HT1080 (cell line): ENCODE results near the gene SCAF1. TPM values are rescaled to one million over a fixed set of nuclear protein-coding genes. Genes with fewer than 3 reads are reported as not detected.
A peak's percentile ranks its signal among the peaks of the same experiment; 100 is the strongest.

Experiments used
- DNase-seq: peaks from one replicate; pipeline ENCODE4 v3.0.0-alpha.2; 2015; ENCODE audit warnings: low read depth
- polyA plus RNA-seq, 2 experiments: library from polyadenylated mRNA; depleted of rRNA; stranded (reverse); fragments of >200 nt; gene quantifications; 2 replicates each; pipeline ENCODE4 v1.2.3, GENCODE V29; 2015
- total RNA-seq: library from RNA; depleted of rRNA; stranded (reverse); fragments of >200 nt; shearing (Covaris generic); gene quantifications from 2 replicates; pipeline ENCODE4 v1.2.3, GENCODE V29; 2014; rRNA removed

The SCAF1 gene, protein sequence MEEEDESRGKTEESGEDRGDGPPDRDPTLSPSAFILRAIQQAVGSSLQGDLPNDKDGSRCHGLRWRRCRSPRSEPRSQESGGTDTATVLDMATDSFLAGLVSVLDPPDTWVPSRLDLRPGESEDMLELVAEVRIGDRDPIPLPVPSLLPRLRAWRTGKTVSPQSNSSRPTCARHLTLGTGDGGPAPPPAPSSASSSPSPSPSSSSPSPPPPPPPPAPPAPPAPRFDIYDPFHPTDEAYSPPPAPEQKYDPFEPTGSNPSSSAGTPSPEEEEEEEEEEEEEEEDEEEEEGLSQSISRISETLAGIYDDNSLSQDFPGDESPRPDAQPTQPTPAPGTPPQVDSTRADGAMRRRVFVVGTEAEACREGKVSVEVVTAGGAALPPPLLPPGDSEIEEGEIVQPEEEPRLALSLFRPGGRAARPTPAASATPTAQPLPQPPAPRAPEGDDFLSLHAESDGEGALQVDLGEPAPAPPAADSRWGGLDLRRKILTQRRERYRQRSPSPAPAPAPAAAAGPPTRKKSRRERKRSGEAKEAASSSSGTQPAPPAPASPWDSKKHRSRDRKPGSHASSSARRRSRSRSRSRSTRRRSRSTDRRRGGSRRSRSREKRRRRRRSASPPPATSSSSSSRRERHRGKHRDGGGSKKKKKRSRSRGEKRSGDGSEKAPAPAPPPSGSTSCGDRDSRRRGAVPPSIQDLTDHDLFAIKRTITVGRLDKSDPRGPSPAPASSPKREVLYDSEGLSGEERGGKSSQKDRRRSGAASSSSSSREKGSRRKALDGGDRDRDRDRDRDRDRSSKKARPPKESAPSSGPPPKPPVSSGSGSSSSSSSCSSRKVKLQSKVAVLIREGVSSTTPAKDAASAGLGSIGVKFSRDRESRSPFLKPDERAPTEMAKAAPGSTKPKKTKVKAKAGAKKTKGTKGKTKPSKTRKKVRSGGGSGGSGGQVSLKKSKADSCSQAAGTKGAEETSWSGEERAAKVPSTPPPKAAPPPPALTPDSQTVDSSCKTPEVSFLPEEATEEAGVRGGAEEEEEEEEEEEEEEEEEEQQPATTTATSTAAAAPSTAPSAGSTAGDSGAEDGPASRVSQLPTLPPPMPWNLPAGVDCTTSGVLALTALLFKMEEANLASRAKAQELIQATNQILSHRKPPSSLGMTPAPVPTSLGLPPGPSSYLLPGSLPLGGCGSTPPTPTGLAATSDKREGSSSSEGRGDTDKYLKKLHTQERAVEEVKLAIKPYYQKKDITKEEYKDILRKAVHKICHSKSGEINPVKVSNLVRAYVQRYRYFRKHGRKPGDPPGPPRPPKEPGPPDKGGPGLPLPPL
- 21.2 and 31.7 TPM in 2 replicates for total RNA-seq
- 35.0 and 38.9 TPM in 2 replicates for polyA plus RNA-seq (2015; cell fraction: cytosol; rRNA removed)
- 58.4 and 61.5 TPM in 2 replicates for polyA plus RNA-seq (2015; cell fraction: nucleus; rRNA removed)

GRCh38 chr19:49641688-49642491 is at the start of gene SCAF1:
SCAF1 (plus strand) TSS chr19:49642209; CDS start chr19:49645027, 2,818 bp downstream.
- peak; percentile 100 for DNase-seq

DNA sequence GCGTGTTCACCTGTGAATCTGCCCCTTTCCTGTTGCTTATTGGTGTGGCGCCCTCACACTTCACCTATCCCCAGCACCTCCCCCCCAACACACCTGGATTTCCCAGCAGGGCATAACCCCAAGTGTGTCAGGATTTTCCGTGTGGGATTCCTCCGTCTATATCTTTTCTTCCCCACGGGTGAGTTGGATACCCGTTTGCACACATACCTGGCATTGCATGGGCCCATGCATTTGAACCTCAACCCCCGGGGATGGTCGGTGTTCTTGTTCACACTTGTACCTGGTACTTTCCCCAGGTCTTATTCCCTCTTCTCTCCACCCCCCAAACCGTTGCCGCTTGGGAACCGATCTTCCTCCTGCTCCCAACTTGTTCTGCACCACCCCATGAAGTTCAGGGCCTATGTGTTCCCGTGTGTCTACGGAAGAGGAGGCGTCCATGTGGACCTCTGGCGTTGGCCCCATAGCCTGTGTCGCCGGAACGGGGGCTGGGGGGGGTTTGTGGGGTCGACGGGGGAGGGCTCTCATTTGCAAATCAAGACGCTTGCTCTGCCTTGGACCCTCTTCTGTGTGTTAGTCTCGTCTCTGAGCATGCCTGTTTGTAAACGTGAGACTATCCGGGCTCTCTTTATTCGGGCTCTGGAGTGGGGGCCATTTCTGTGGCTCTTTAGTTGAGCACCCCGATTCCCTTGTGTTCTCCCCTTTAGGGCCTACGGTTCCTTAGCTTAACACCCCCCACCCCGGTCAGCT is 49.4 kb upstream of the SCAF1 start:
- no peak for DNase-seq

DNA sequence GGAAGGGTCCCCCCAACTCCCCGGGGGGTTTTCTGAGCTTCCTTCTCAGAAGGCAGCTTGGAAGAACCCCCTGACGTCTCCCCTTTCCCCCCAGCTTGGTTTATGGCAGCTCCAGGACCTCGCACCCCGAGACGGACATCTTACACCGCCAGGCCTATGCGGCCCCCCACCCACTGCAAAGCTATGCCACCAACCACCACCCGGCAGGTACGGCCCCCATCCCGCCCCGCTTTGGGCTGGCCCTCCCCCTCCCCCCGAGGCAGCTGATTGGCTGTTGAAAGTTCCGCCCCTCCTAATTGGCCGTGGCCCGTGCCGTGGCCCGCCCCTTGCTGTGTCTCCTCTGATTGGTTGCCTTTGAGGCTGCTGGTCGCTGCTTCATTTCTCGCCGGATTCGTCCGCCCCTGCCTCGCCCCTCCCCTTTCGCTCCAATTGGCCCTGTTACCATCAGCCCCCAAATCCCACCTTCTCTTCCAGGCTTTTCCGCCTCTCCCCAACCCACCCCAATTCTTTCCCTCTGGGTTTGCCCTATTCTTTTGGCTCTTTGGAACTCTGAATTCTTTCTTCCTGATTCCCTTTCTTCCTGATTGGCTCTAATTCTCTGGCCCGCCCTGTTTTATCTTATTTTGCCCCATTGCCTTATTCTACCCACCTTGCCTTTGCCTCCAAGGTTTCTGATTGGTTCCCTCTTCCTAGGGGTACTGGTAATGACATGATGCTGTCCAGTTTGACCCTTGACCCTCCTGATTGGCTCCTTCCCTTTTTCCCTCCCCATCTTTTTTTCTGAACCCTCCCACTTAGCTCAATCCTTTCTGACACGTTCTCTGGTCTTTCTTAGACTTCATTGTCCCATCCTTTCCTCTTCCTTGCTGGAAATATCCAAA is 48.5 kb upstream of the SCAF1 start:
- DNase-seq: peak; percentile 87

GRCh38 chr19:49594157-49594992 is 47.6 kb upstream of the SCAF1 start:
- DNase-seq: no peak

DNA sequence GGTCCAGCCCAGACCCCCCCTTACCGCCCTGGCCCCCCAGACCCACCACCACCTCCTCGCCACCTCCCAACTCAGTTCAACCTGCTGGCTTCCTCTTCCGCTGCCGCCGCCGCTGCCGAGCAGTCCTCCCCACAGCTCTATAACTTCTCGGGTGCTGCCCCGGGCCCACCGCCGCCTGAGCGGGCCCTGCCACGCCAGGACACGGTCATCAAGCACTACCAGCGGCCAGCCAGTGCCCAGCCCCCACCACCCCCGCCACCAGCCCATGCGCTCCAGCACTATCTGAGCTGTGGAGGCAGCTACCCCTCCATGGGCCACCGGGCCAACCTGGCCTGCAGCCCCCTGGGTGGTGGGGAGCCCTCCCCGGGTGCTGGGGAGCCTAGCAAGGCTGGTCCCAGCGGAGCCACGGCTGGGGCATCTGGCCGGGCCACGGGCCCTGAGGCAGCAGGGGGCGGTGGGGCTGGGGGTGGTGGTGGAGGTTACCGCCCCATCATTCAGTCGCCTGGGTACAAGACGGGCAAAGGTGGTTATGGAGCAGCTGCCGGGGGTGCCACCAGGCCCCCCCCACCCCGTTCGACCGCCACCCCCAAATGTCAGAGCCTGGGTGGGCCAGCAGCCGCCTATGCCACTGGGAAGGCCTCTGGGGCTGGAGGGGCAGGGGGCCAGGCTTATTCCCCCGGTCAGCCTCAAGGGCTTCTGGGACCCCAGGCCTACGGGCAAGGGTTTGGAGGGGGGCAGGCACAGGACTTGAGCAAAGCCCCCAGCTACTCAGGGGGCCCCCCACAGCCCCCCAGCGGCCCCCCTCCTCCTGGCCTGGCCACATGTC is 46.8 kb upstream of the SCAF1 start:
- no peak for DNase-seq

- no peak for DNase-seq
Observed at GRCh38 chr19:49595819-49596404, 46.1 kb upstream of the SCAF1 start.

DNA sequence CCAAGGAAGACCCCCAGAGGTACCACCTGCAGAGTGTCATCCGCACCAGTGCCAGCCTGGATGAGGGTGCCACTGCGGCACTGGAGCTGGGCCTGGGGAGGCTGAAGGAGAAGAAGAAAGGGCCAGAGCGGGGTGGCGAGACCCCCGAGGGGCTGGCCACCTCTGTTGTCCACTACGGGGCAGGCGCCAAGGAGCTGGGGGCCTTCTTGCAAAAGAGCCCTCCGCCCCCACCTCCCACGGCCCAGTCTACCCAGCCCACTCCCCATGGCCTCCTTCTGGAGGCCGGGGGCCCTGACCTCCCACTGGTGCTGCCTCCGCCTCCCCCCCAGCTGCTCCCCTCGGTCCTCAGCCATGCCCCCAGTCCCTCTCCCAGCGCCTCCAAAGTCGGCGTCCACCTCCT is 45.6 kb upstream of the SCAF1 start:
- DNase-seq: no peak

DNA sequence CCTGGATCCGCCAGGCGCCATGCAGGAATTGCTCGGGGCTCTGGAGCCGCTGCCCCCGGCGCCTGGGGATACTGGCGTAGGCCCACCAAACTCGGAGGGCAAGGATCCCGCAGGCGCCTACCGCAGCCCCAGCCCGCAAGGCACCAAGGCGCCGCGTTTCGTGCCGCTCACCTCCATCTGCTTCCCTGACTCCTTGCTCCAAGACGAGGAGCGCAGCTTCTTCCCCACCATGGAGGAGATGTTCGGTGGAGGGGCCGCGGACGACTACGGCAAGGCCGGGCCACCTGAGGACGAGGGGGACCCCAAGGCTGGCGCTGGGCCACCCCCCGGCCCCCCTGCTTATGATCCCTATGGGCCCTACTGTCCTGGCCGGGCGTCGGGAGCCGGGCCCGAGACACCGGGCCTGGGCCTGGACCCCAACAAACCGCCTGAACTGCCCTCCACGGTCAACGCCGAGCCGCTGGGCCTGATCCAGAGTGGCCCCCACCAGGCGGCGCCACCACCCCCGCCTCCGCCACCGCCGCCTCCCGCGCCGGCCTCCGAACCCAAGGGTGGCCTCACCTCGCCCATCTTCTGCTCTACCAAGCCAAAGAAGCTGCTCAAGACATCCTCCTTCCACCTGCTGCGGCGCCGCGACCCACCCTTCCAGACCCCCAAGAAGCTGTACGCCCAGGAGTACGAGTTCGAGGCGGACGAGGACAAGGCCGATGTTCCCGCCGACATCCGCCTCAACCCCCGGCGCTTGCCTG is 44.9 kb upstream of the SCAF1 start:
- DNase-seq: no peak

- no peak for DNase-seq
Observed at GRCh38 chr19:49597703-49597974, 44.4 kb upstream of the SCAF1 start.

DNA sequence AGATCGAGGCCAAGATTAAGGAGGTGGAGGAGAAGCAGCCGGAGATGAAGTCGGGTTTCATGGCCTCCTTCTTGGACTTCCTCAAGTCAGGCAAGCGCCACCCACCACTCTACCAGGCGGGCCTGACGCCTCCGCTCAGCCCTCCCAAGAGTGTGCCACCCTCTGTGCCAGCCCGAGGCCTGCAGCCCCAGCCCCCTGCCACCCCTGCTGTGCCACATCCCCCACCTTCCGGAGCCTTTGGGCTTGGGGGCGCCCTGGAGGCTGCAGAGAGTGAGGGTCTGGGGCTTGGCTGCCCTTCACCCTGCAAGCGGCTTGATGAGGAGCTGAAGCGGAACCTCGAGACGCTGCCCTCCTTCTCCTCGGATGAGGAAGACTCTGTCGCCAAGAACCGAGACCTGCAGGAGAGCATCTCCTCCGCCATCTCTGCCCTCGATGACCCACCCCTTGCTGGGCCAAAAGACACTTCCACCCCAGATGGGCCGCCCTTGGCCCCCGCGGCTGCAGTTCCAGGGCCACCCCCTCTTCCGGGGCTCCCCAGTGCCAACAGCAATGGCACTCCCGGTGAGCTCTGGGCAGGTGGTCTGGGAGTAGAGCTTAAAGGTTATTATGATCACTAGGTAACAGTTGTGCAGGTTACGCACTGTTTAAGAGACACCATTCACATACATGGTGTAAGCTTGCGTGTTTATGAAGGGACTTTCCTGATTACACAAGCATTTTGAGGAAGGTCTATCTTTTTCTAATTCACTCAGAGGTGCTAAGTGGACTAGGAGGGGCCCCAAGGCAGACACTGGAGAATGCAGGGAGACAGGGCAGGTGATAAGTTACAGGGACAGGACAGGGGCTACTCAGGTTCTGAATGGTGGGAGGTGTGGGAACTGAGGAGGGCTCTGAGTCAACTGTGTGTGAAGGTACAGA is 42.4 kb upstream of the SCAF1 start:
- no peak for DNase-seq

GRCh38 chr19:49601482-49602038 is 40.4 kb upstream of the SCAF1 start:
- no peak for DNase-seq

GRCh38 chr19:49602806-49603205 is 39.2 kb upstream of the SCAF1 start:
- no peak for DNase-seq

GRCh38 chr19:49605605-49606004 is 36.4 kb upstream of the SCAF1 start:
- DNase-seq: no peak

DNA sequence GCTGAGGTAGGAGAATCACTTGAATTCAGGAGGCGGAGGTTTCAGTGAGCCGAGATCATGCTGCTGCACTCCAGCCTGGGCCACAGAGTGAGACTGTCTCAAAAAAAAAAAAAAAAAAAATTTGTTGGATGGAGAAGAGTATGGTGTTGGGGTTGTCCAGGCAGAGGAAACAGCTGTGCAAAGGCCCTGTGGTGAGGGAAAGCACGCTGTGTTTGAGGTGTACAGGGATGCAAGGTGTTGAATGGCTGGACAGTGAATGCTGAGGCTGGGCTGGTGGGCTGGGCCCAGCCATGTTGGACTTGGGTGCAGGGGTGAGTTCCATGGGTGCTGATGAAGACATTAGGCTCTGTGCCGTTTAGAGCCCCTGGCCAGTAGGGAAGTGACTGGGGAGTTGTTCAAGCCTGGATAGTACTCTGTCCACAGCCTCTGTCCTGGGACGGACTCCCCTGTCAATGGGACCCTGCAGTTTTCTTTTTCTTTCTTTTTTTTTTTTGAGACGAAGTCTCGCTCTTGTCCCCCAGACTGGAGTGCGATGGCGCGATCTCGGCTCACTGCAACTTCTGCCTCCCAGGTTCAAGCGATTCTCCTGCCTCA is 32.4 kb upstream of the SCAF1 start:
- no peak for DNase-seq
